SK-N-MC (cell line): ENCODE data around the gene TPSG1.
A peak's percentile ranks its signal among the peaks of the same experiment; 100 is the strongest.
"Not testable (repeated sequence)": the region's sequence is repeated elsewhere in the genome, so short reads cannot be mapped to it uniquely, and the experiment has no call there.

ENCODE experiments used
- DNase-seq: peaks from one replicate; pipeline ENCODE4 v3.0.0-alpha.2; 2011; ENCODE audit warnings: low read depth, low spot score
- H3K27ac ChIP-seq: fragments of 200-600 bp; sonication (generic); 2 replicates; pipeline ENCODE4 v1.5.1; 2016; ENCODE audit warnings: mixed run types
- H3K36me3 ChIP-seq: fragments of 200-600 bp; sonication (generic); 2 replicates; pipeline ENCODE4 v1.6.1; 2017; ENCODE audit warnings: antibody characterized with exemption, low read length, mixed read lengths; ENCODE audit not compliant: insufficient read depth
- H3K4me3 ChIP-seq: fragments of 200-600 bp; sonication (generic); 2 replicates; pipeline ENCODE4 v1.5.1; 2016
- H3K9ac ChIP-seq: fragments of 200-600 bp; sonication (generic); 2 replicates; pipeline ENCODE4 v1.8.0; 2017; ENCODE audit warnings: mixed run types, mixed read lengths; ENCODE audit not compliant: insufficient read length
- H3K9me3 ChIP-seq: fragments of 200-600 bp; sonication (generic); 2 replicates; pipeline ENCODE4 v1.6.1; 2017; ENCODE audit warnings: low read depth, mild to moderate bottlenecking, antibody characterized with exemption, low read length, moderate library complexity, mixed read lengths
- EZH2 ChIP-seq: fragments of 200-600 bp; sonication (generic); IDR thresholded peaks from one replicate; pipeline ENCODE4 v1.6.1; 2017; ENCODE audit warnings: antibody characterized with exemption
- FOXP2 ChIP-seq: optimal IDR thresholded peaks from 2 replicates; pipeline ENCODE3; 2011; ENCODE audit warnings: mild to moderate bottlenecking, moderate library complexity; ENCODE audit not compliant: insufficient read depth; ENCODE audit errors: extremely low read length, control extremely low read depth
- POLR2AphosphoS5 ChIP-seq: IDR thresholded peaks from 2 replicates; pipeline ENCODE4 v1.6.1; 2012; ENCODE audit warnings: mild to moderate bottlenecking, low read depth, low read length, borderline replicate concordance

The TPSG1 gene

DNA sequence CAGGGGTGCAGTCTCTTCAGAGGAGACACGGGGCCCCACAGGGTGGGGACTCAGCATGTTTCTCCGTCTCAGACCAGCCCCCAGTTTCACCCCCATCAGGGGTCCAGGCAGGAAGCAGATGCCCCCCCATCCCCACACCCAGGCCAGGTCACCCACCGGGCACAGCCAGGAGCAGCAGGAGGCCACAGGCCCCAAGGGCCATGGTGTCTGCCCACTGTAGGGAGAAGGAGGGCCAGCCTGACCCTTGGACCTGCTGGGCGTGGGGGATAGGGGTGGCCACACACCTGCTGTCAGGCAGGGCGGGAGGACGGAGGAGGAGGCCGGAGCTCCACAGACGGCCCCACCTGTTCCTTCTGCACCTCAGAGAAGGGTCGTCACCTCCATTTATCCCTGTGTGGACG lies at the start of gene TPSG1:
Gene TPSG1 (minus strand): TSS at position 218 of the 401 bp plus-strand sequence. CDS start 16 bp downstream, at position 202.
- no peaks in the 10 kb centered on the region; the same call in 1 of the 2 replicates for H3K36me3 ChIP-seq
- no peak within 1 kb of the TSS for H3K4me3 ChIP-seq
- H3K27ac ChIP-seq, result no peak within 1 kb of the TSS
- no peak for DNase-seq
- no peaks in the 10 kb centered on the region for H3K9me3 ChIP-seq
- TF ChIP-seq POLR2AphosphoS5 (peak; percentile 8; the same call in 1 of the 2 replicates), EZH2 (no peak), FOXP2 (no peak)
- H3K9ac ChIP-seq, result no peak within 1 kb of the TSS

- H3K4me3 ChIP-seq, result no peak overlapping the region
- no peaks in the 10 kb centered on the region for H3K9me3 ChIP-seq
- TF ChIP-seq FOXP2, result no peak
- no peak for TF ChIP-seq EZH2
- TF ChIP-seq POLR2AphosphoS5, result no peak
- no peaks in the 10 kb centered on the region for H3K36me3 ChIP-seq
- no peak overlapping the region for H3K9ac ChIP-seq
- DNase-seq, result no peak
- no peak overlapping the region for H3K27ac ChIP-seq
These were observed 49.7 kb upstream of the TPSG1 start for GRCh38 chr16:1274767-1275166.

GRCh38 chr16:1273816-1274215 lies 48.7 kb upstream of the TPSG1 start:
- no peak for DNase-seq
- Histone ChIP-seq H3K9ac (no peak overlapping the region), H3K36me3 (no peaks in the 10 kb centered on the region), H3K9me3 (no peaks in the 10 kb centered on the region), H3K27ac (no peak overlapping the region), H3K4me3 (no peak overlapping the region)
- TF ChIP-seq FOXP2, result no peak
- no peak for TF ChIP-seq POLR2AphosphoS5
- no peak for TF ChIP-seq EZH2

- H3K27ac ChIP-seq, result no peak overlapping the region
- TF ChIP-seq FOXP2, result no peak
- TF ChIP-seq POLR2AphosphoS5, result no peak
- TF ChIP-seq EZH2, result no peak
- no peak for DNase-seq
- H3K9ac ChIP-seq, result no peak overlapping the region
- H3K36me3 ChIP-seq, result no peaks in the 10 kb centered on the region
- 0 out of 2 replicates have a peak overlapping the region, but pooled peaks have one; percentile 43 for H3K4me3 ChIP-seq
- H3K9me3 ChIP-seq, result no peaks in the 10 kb centered on the region
These were observed 47.6 kb upstream of the TPSG1 start for GRCh38 chr16:1272453-1273198.

DNA sequence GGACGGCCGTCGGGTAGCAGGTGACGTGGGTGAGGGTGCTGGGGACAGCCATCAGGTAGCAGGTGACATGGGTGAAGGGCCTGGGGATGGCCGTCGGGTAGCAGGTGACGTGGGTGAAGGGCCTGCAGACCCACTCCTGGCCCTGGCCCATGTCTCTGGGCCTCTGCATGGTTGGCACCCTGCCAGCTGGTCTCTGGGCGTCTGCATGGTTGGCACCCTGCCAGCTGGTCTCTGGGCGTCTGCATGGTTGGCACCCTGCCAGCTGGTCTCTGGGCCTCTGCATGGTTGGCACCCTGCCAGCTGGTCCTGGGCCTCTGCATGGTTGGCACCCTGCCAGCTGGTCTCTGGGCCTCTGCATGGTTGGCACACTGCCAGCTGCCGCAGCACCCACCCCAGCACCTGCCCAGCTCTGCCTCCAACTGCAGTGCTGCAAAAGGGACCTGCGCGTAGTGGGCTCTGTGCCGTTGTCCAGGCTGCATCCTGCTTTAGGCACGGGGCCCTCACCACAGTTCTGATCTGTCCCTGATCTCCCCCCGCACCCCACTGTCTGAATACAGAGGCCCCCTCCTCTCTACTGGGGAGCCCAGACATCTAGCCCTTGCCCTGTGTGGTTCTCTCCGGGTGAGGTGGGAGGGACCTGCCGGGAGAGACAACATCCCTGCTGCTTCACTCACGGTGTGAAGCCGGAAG lies 46.8 kb upstream of the TPSG1 start:
- H3K9ac ChIP-seq, H3K36me3 ChIP-seq, H3K9me3 ChIP-seq, H3K27ac ChIP-seq, DNase-seq: not testable (repeated sequence)
- TF ChIP-seq POLR2AphosphoS5, result peak; percentile 54; the same call in 1 of the 2 replicates
- H3K4me3 ChIP-seq, result 0 out of 2 replicates have a peak overlapping the region, but pooled peaks have one; percentile 43

DNA sequence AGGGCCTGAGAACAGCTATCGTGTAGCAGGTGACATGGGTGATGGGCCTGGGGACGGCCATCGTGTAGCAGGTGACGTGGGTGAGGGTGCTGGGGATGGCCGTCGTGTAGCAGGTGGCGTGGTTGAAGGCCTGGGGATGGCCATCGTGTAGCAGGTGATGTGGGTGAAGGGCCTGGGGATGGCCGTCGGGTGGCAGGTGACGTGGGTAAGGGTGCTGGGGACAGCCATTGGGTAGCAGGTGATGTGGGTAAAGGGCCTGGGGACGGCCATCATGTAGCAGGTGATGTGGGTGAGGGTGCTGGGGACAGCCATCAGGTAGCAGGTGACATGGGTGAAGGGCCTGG lies 46.3 kb upstream of the TPSG1 start:
- H3K27ac ChIP-seq, result no peak overlapping the region
- no peaks in the 10 kb centered on the region for H3K36me3 ChIP-seq
- no peak overlapping the region for H3K4me3 ChIP-seq
- no peaks in the 10 kb centered on the region for H3K9me3 ChIP-seq
- DNase-seq, result no peak
- TF ChIP-seq POLR2AphosphoS5 (no peak), EZH2 (no peak), FOXP2 (no peak)
- H3K9ac ChIP-seq, result no peak overlapping the region

DNA sequence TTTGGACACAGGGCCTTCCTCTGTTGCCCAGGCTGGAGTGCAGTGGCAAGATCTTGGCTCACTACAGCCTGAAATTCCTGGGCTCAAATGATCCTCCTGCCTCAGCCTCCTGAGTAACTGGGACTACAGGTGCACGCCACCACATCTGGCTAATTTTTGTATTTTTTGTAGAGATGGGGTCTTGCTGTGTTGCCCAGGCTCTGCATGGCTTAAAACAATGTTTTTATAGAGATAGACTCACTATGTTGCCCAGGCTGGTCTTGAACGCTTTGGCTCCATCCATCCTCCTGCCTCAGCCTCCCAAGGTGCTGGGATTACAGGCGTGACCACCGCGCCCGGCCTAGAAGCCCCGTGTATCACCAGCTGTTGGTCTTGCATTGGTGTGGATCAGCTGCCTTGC lies 44.4 kb upstream of the TPSG1 start:
- not testable (repeated sequence) for H3K9ac ChIP-seq, H3K36me3 ChIP-seq, H3K4me3 ChIP-seq

DNA sequence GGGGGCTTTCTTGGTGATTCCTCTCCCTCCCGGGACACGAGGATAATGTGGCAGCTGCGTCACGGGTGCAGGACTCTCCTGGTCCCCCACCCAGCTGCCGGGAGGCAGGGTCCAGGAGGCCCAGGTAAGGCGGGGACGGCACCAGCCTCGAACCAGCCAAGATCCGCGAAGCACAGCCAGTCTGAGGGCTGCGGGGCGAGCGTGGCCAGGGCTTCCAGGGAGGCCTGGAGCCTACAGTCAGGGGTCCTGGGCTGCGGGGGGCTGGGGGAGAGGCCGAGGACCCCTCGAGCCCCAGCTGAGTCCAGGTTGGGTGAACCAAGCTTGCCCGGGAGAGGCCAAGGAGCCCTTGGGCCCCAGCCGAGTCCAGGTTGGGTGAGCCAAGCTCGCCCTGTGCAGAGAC lies 40.8 kb upstream of the TPSG1 start:
- H3K27ac ChIP-seq, result no peak overlapping the region
- TF ChIP-seq FOXP2, result no peak
- TF ChIP-seq EZH2, result no peak
- TF ChIP-seq POLR2AphosphoS5, result no peak
- H3K4me3 ChIP-seq, result no peak overlapping the region
- DNase-seq, result no peak
- no peak overlapping the region for H3K9ac ChIP-seq
- H3K36me3 ChIP-seq, result no peaks in the 10 kb centered on the region
- H3K9me3 ChIP-seq, result no peaks in the 10 kb centered on the region

More for the DNA sequence above, 44.4 kb upstream of the TPSG1 start:
- not testable (repeated sequence) for H3K27ac ChIP-seq, H3K9me3 ChIP-seq, DNase-seq

DNA sequence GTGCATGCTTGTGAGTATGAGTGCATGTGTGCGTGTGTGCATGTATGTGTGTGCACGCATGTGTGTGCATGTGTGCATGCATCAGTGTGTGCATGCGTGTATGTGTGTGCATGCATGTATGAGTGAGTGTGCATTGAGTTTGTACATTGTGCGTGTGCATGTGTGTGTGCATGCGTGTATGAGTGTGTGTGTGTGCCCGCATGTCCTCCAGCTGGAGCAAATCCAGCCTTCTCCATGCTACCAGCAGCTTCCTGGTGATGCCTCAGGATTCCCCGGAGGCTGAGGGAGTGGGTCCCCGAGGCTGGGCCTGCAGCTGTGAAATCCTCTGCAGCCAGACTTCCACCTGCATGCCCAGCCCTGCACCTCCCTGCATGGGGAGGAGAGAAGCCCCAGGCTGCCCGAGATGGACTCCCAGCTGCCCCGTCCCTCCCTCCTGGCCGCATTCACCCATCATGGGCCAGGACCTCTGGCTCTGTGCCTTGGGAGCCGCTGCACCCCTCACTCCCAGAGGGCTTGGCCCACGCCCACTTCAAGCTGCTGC lies 40.1 kb upstream of the TPSG1 start:
- H3K4me3 ChIP-seq, result no peak overlapping the region
- H3K9me3 ChIP-seq, result no peaks in the 10 kb centered on the region
- no peak overlapping the region for H3K27ac ChIP-seq
- no peaks in the 10 kb centered on the region for H3K36me3 ChIP-seq
- no peak for DNase-seq
- no peak for TF ChIP-seq POLR2AphosphoS5
- TF ChIP-seq EZH2, result no peak
- no peak for TF ChIP-seq FOXP2
- H3K9ac ChIP-seq, result no peak overlapping the region
